GM12865 (cell line): Measurements from ENCODE around the gene ELOVL6.
A peak's percentile ranks its signal among the peaks of the same experiment; 100 is the strongest.
"Not testable (repeated sequence)": the region's sequence is repeated elsewhere in the genome, so short reads cannot be mapped to it uniquely, and the experiment has no call there.

Experiments
- DNase-seq: peaks from one replicate; pipeline ENCODE4 v3.0.0; 2010; ENCODE audit warnings: low read depth
- H3K4me3 ChIP-seq: 2 replicates; pipeline ENCODE4 v1.5.1; 2011; ENCODE audit warnings: mild to moderate bottlenecking, low read depth, low read length, control low read depth
- TF ChIP-seq, protein P1 (sequence below): IDR thresholded peaks from 2 replicates; pipeline ENCODE4 v1.5.1; 2011; ENCODE audit warnings: low read length, control low read depth, low read depth, inconsistent platforms; ENCODE audit not compliant: insufficient read depth; ENCODE audit errors: missing control alignments

The ELOVL6 gene, protein sequence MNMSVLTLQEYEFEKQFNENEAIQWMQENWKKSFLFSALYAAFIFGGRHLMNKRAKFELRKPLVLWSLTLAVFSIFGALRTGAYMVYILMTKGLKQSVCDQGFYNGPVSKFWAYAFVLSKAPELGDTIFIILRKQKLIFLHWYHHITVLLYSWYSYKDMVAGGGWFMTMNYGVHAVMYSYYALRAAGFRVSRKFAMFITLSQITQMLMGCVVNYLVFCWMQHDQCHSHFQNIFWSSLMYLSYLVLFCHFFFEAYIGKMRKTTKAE

GRCh38 chr4:110198435-110199416 lies at the start of gene ELOVL6:
Gene ELOVL6, minus strand, starts transcription at chr4:110198615. Its CDS starts 280 bp downstream, at chr4:110198335.
- TF ChIP-seq, protein P1, sequence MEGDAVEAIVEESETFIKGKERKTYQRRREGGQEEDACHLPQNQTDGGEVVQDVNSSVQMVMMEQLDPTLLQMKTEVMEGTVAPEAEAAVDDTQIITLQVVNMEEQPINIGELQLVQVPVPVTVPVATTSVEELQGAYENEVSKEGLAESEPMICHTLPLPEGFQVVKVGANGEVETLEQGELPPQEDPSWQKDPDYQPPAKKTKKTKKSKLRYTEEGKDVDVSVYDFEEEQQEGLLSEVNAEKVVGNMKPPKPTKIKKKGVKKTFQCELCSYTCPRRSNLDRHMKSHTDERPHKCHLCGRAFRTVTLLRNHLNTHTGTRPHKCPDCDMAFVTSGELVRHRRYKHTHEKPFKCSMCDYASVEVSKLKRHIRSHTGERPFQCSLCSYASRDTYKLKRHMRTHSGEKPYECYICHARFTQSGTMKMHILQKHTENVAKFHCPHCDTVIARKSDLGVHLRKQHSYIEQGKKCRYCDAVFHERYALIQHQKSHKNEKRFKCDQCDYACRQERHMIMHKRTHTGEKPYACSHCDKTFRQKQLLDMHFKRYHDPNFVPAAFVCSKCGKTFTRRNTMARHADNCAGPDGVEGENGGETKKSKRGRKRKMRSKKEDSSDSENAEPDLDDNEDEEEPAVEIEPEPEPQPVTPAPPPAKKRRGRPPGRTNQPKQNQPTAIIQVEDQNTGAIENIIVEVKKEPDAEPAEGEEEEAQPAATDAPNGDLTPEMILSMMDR = no peak
- DNase-seq = peak; percentile 90
- peak within 1 kb of the TSS; percentile 75 for H3K4me3 ChIP-seq

DNA sequence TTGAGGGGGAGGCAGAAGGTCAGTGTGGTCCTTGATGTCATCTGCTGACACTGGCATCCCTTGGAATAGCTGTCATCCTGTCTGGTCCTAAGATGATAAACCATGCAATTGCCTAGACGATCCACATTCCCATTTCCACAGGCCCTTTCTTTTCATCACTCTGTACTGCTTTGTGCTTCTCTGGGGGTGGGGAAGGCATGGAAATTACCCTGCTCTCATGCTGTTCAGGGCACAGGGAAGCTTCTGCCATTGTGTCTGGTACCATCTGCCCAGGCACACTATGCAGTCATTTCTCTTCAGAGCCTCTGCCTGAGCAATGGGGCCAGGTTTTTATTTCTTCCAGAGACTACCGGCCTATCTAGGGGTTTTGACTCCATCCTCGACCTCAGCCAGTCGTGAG lies 49.7 kb upstream of the ELOVL6 start:
- H3K4me3 ChIP-seq = no peak overlapping the region
- DNase-seq = no peak
- TF ChIP-seq, protein P1 = no peak

DNA sequence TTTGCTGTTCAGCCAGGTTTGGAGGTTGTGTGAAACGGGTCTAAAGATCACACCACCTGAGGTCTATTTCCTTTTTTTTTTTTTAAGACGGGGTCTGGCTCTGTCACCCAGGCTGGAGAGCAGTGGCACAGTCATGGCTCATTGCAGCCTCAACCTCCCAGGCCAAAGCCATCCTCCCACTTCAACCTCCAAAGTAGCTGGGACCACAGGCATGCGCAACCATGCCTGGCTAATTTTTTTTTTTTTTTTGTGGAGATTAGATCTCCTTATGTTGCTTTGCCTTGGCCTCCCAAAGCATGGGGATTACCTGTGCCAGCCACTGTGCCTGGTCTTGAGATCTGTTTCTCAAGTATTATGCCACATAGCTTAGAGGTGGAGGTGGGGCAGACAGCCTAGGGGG lies 49.2 kb upstream of the ELOVL6 start:
- TF ChIP-seq, protein P1 = no peak
- DNase-seq = no peak
- no peak overlapping the region for H3K4me3 ChIP-seq

DNA sequence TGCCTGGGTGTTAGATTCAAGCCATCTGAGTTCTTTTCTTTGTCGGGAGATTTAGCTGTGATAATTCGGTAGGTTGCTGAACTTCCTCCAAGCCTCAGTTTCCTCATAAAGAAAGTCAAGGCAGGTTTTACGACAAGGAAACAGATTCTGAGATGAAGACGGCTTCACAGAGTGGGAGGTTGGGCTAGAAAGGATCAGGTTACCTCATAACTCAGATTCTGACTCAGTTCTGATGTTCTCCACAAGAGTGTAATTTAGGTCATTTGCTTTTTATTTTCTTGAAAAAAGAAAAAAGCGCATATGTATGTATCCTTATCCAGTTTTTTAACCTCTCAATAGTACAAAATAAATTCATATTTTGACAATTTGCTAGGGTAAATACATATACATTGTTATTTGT lies 47.2 kb upstream of the ELOVL6 start:
- TF ChIP-seq, protein P1 = no peak
- H3K4me3 ChIP-seq = no peak overlapping the region

GRCh38 chr4:110236324-110236723 lies 37.9 kb upstream of the ELOVL6 start:
- H3K4me3 ChIP-seq = no peak overlapping the region
- TF ChIP-seq, protein P1 = no peak
- DNase-seq = no peak

More for the DNA sequence above, 47.2 kb upstream of the ELOVL6 start:
- no peak for DNase-seq

GRCh38 chr4:110233581-110233980 lies 35.2 kb upstream of the ELOVL6 start:
- not testable (repeated sequence) for H3K4me3 ChIP-seq, DNase-seq

- TF ChIP-seq, protein P1 = no peak
These were observed 33.5 kb upstream of the ELOVL6 start for GRCh38 chr4:110231869-110232268.

More at GRCh38 chr4:110231869-110232268, 33.5 kb upstream of the ELOVL6 start:
- no peak overlapping the region for H3K4me3 ChIP-seq
- DNase-seq = no peak
